ENCODE measurements around the gene PPP5C. TPM values are rescaled to one million over a fixed set of nuclear protein-coding genes. Genes with fewer than 3 reads are reported as not detected.
A peak's percentile ranks its signal among the peaks of the same experiment; 100 is the strongest.

PPP5C gene
- total and polyA plus RNA-seq, 9 of the 15 experiments (the other 6 are each of a cell fraction or from before 2014, with no cell fraction given): 1.9 to 166 (median 108) TPM

GRCh38 chr19:46413262-46414031 lies 66.6 kb downstream of the PPP5C start, which contains the start of gene CCDC8 (continued):
- TF ChIP-seq, protein P1, sequence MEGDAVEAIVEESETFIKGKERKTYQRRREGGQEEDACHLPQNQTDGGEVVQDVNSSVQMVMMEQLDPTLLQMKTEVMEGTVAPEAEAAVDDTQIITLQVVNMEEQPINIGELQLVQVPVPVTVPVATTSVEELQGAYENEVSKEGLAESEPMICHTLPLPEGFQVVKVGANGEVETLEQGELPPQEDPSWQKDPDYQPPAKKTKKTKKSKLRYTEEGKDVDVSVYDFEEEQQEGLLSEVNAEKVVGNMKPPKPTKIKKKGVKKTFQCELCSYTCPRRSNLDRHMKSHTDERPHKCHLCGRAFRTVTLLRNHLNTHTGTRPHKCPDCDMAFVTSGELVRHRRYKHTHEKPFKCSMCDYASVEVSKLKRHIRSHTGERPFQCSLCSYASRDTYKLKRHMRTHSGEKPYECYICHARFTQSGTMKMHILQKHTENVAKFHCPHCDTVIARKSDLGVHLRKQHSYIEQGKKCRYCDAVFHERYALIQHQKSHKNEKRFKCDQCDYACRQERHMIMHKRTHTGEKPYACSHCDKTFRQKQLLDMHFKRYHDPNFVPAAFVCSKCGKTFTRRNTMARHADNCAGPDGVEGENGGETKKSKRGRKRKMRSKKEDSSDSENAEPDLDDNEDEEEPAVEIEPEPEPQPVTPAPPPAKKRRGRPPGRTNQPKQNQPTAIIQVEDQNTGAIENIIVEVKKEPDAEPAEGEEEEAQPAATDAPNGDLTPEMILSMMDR (IDR thresholded peaks at IDR 0.05 in 2 of 3, conservative IDR thresholded peaks at IDR 0.05 in 1 of 3; ENCODE audit: insufficient read depth in 2 of 3, low read depth in 1 of 3, low read length in 3 of 3): no peak
- no peak for TF ChIP-seq NFE2 (IDR thresholded peaks at IDR 0.05; ENCODE audit: low read depth)
- peak; percentile 90 for TF ChIP-seq EP400 (IDR thresholded peaks at IDR 0.05)
- peak; percentile 86 to 88 for TF ChIP-seq UBTF (IDR thresholded peaks at IDR 0.05; ENCODE audit: borderline replicate concordance in 1 of 2, low read depth in 2 of 2, low read length in 2 of 2)
- no peak for TF ChIP-seq ZNF146 (CRISPR knock-in tag; IDR thresholded peaks at IDR 0.05; ENCODE audit: unreplicated experiment)
- TF ChIP-seq ZNF57 (CRISPR knock-in tag; IDR thresholded peaks at IDR 0.05): no peak
- TF ChIP-seq CREB1 (IDR thresholded peaks at IDR 0.05): 0 out of 2 replicates have a peak, but pooled peaks have one; percentile 35
- peak; percentile 26; the same call in 1 of the 2 replicates for TF ChIP-seq CREB1 (CRISPR knock-in tag; IDR thresholded peaks at IDR 0.05)
- TF ChIP-seq, protein P2, sequence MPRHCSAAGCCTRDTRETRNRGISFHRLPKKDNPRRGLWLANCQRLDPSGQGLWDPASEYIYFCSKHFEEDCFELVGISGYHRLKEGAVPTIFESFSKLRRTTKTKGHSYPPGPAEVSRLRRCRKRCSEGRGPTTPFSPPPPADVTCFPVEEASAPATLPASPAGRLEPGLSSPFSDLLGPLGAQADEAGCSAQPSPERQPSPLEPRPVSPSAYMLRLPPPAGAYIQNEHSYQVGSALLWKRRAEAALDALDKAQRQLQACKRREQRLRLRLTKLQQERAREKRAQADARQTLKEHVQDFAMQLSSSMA (CRISPR knock-in tag; IDR thresholded peaks at IDR 0.05): no peak
- TF ChIP-seq CHD2 (IDR thresholded peaks at IDR 0.05; ENCODE audit: low read depth, low read length): peak; percentile 85
- TF ChIP-seq NCOA6 (IDR thresholded peaks at IDR 0.05): no peak
- 0 out of 2 replicates have a peak, but pooled peaks have one; percentile 51 for TF ChIP-seq ZNF444 (CRISPR knock-in tag; IDR thresholded peaks at IDR 0.05)
- peak; percentile 70 for TF ChIP-seq FOS (IDR thresholded peaks at IDR 0.05; ENCODE audit: extremely low read depth, insufficient read length)
- TF ChIP-seq MIER1 (IDR thresholded peaks at IDR 0.05; ENCODE audit: low read depth): no peak
- TF ChIP-seq, protein P3, sequence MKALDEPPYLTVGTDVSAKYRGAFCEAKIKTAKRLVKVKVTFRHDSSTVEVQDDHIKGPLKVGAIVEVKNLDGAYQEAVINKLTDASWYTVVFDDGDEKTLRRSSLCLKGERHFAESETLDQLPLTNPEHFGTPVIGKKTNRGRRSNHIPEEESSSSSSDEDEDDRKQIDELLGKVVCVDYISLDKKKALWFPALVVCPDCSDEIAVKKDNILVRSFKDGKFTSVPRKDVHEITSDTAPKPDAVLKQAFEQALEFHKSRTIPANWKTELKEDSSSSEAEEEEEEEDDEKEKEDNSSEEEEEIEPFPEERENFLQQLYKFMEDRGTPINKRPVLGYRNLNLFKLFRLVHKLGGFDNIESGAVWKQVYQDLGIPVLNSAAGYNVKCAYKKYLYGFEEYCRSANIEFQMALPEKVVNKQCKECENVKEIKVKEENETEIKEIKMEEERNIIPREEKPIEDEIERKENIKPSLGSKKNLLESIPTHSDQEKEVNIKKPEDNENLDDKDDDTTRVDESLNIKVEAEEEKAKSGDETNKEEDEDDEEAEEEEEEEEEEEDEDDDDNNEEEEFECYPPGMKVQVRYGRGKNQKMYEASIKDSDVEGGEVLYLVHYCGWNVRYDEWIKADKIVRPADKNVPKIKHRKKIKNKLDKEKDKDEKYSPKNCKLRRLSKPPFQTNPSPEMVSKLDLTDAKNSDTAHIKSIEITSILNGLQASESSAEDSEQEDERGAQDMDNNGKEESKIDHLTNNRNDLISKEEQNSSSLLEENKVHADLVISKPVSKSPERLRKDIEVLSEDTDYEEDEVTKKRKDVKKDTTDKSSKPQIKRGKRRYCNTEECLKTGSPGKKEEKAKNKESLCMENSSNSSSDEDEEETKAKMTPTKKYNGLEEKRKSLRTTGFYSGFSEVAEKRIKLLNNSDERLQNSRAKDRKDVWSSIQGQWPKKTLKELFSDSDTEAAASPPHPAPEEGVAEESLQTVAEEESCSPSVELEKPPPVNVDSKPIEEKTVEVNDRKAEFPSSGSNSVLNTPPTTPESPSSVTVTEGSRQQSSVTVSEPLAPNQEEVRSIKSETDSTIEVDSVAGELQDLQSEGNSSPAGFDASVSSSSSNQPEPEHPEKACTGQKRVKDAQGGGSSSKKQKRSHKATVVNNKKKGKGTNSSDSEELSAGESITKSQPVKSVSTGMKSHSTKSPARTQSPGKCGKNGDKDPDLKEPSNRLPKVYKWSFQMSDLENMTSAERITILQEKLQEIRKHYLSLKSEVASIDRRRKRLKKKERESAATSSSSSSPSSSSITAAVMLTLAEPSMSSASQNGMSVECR (CRISPR knock-in tag; IDR thresholded peaks at IDR 0.05): peak; percentile 79; the same call in 1 of the 2 replicates
- TF ChIP-seq, protein P4, sequence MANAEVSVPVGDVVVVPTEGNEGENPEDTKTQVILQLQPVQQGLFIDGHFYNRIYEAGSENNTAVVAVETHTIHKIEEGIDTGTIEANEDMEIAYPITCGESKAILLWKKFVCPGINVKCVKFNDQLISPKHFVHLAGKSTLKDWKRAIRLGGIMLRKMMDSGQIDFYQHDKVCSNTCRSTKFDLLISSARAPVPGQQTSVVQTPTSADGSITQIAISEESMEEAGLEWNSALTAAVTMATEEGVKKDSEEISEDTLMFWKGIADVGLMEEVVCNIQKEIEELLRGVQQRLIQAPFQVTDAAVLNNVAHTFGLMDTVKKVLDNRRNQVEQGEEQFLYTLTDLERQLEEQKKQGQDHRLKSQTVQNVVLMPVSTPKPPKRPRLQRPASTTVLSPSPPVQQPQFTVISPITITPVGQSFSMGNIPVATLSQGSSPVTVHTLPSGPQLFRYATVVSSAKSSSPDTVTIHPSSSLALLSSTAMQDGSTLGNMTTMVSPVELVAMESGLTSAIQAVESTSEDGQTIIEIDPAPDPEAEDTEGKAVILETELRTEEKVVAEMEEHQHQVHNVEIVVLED (CRISPR knock-in tag; IDR thresholded peaks at IDR 0.05): peak; percentile 26; the same call in 1 of the 2 replicates
